IMR-90 (cell line): ENCODE results near the gene RASSF10. TPM values are rescaled to one million over a fixed set of nuclear protein-coding genes. Genes with fewer than 3 reads are reported as not detected.

Source experiments
- ATAC-seq: fragments of 200-7000 bp; cut with Tn5 transposase; 2 replicates; pipeline ENCODE4 v1.9.1; 2020; ENCODE audit warnings: low read depth, mild to moderate bottlenecking, moderate library complexity
- BruUV-seq: library from RNA; stranded (reverse); fragments of 400-500 nt; replicated peaks from 2 replicates; lab custom pipeline; 2021; lab: Mats Ljungman, UMichigan
- CTCF ChIA-PET: fragments of 300-600 bp; formaldehyde crosslinking; extraction: SDS; loops from one replicate; lab custom pipeline; 2021; ENCODE audit warnings: antibody characterized with exemption; lab: Yijun Ruan, JAX
- POLR2A ChIA-PET: fragments of 300-600 bp; sonication (Branson Sonifier 250); formaldehyde crosslinking; loops from one replicate; lab custom pipeline; 2022; ENCODE audit warnings: antibody characterized with exemption; ENCODE audit not compliant: unreplicated experiment; lab: Charles Lee
- DNase-seq: peaks from one replicate; pipeline ENCODE4 v3.0.0; 2013
- H2AFZ ChIP-seq: replicated peaks from 2 replicates; pipeline ENCODE3; 2013; ENCODE audit warnings: low read length, mild to moderate bottlenecking; ENCODE audit not compliant: poor library complexity
- H2AK5ac ChIP-seq: 2 replicates; pipeline ENCODE4 v1.6.1; 2013; ENCODE audit warnings: low read depth, low read length, inconsistent platforms
- H2AK9ac ChIP-seq: replicated peaks from 2 replicates; pipeline ENCODE3; 2013; ENCODE audit warnings: mild to moderate bottlenecking, low read depth, low read length, moderate library complexity; ENCODE audit not compliant: poor library complexity
- H2BK120ac ChIP-seq: 2 replicates; pipeline ENCODE4 v1.6.1; 2013; ENCODE audit warnings: low read depth, low read length, inconsistent platforms
- H2BK15ac ChIP-seq: 3 replicates; pipeline ENCODE4 v1.6.1; 2013; ENCODE audit warnings: low read depth, low read length, inconsistent platforms
- H2BK20ac ChIP-seq: 2 replicates; pipeline ENCODE4 v1.6.1; 2013; ENCODE audit warnings: low read depth, mild to moderate bottlenecking, inconsistent platforms, low read length, moderate library complexity
- H2BK5ac ChIP-seq: 2 replicates; pipeline ENCODE4 v1.6.1; 2013; ENCODE audit warnings: mild to moderate bottlenecking, low read depth, low read length, inconsistent platforms; ENCODE audit not compliant: poor library complexity, severe bottlenecking
- H3K14ac ChIP-seq: replicated peaks from 2 replicates; pipeline ENCODE4 v1.6.1; 2013; ENCODE audit warnings: low read depth, low read length, inconsistent platforms
- H3K18ac ChIP-seq: 2 replicates; pipeline ENCODE4 v1.6.1; 2013; ENCODE audit warnings: low read depth, low read length, control low read depth
- H3K23ac ChIP-seq: 2 replicates; pipeline ENCODE4 v1.6.1; 2013; ENCODE audit warnings: low read depth, low read length, inconsistent platforms
- H3K27ac ChIP-seq: 2 replicates; pipeline ENCODE4 v1.5.1; 2013; ENCODE audit warnings: mild to moderate bottlenecking, control low read depth, low read length; ENCODE audit not compliant: insufficient read depth
- H3K27me3 ChIP-seq: 2 replicates; pipeline ENCODE4 v1.6.1; 2013; ENCODE audit warnings: low read length; ENCODE audit not compliant: control insufficient read depth, insufficient read depth
- H3K36me3 ChIP-seq: 2 replicates; pipeline ENCODE4 v1.6.1; 2013; ENCODE audit warnings: low read length, mixed read lengths; ENCODE audit not compliant: control insufficient read depth, insufficient read depth
- H3K4ac ChIP-seq: 2 replicates; pipeline ENCODE4 v1.6.1; 2013; ENCODE audit warnings: low read depth, low read length, inconsistent platforms
- H3K4me1 ChIP-seq: 2 replicates; pipeline ENCODE4 v1.6.1; 2013; ENCODE audit warnings: low read length, mixed read lengths; ENCODE audit not compliant: control insufficient read depth, insufficient read depth
- H3K4me2 ChIP-seq: 2 replicates; pipeline ENCODE4 v1.6.1; 2013; ENCODE audit warnings: low read depth, mild to moderate bottlenecking, control low read depth, low read length, moderate library complexity
- H3K4me3 ChIP-seq: 2 replicates; pipeline ENCODE4 v1.5.1; 2013; ENCODE audit warnings: low read depth, mild to moderate bottlenecking, control low read depth, low read length, moderate library complexity; ENCODE audit not compliant: insufficient read depth
- H3K56ac ChIP-seq: 2 replicates; pipeline ENCODE4 v1.6.1; 2013; ENCODE audit warnings: low read length, inconsistent platforms; ENCODE audit not compliant: insufficient read depth; ENCODE audit errors: extremely low read depth
- H3K79me1 ChIP-seq, 2 experiments: 2 replicates each; pipeline ENCODE4 v1.6.1; 2013; ENCODE audit warnings: low read length in 2 of 2, inconsistent platforms in 1 of 2, low read depth in 1 of 2
- H3K9ac ChIP-seq: 2 replicates; pipeline ENCODE4 v1.6.1; 2013; ENCODE audit warnings: low read depth, low read length, control low read depth
- H3K9me1 ChIP-seq: 2 replicates; pipeline ENCODE4 v1.6.1; 2013; ENCODE audit warnings: low read length, inconsistent platforms; ENCODE audit not compliant: insufficient read depth
- H3K9me3 ChIP-seq: 2 replicates; pipeline ENCODE4 v1.6.1; 2013; ENCODE audit warnings: low read length; ENCODE audit not compliant: control insufficient read depth, insufficient read depth
- H4K20me1 ChIP-seq: 2 replicates; pipeline ENCODE4 v1.6.1; 2013; ENCODE audit warnings: low read length, inconsistent platforms; ENCODE audit not compliant: insufficient read depth
- H4K5ac ChIP-seq: 2 replicates; pipeline ENCODE4 v1.6.1; 2013; ENCODE audit warnings: mild to moderate bottlenecking, low read depth, low read length, control low read depth
- H4K8ac ChIP-seq, 2 experiments: 2 replicates each; pipeline ENCODE4 v1.6.1; 2013; ENCODE audit warnings: low read depth in 2 of 2, low read length in 2 of 2, control low read depth in 1 of 2, inconsistent platforms in 1 of 2
- H4K91ac ChIP-seq: 2 replicates; pipeline ENCODE4 v1.6.1; 2013; ENCODE audit warnings: low read depth, low read length, inconsistent platforms; ENCODE audit not compliant: insufficient read depth
- BHLHE40 ChIP-seq: fragments of 150-350 bp; IDR thresholded peaks from 2 replicates; pipeline ENCODE4 v1.6.1; 2016; ENCODE audit warnings: mild to moderate bottlenecking, low read depth, low read length
- CEBPB ChIP-seq: IDR thresholded peaks from 2 replicates; pipeline ENCODE4 v1.6.1; 2012; ENCODE audit warnings: low read depth, low read length, improper control_type of control experiment
- CHD1 ChIP-seq: IDR thresholded peaks from 2 replicates; pipeline ENCODE4 v1.6.1; 2012; ENCODE audit warnings: low read depth, low read length, improper control_type of control experiment
- FOS ChIP-seq: fragments of 150-350 bp; IDR thresholded peaks from 2 replicates; pipeline ENCODE4 v1.6.1; 2016; ENCODE audit warnings: low read depth, low read length
- MAFK ChIP-seq: IDR thresholded peaks from 2 replicates; pipeline ENCODE4 v1.6.1; 2012; ENCODE audit warnings: low read depth, low read length, improper control_type of control experiment
- MAZ ChIP-seq: IDR thresholded peaks from 2 replicates; pipeline ENCODE4 v1.6.1; 2012; ENCODE audit warnings: low read depth, mild to moderate bottlenecking, low read length, improper control_type of control experiment, moderate library complexity, borderline replicate concordance
- MXI1 ChIP-seq: IDR thresholded peaks from 2 replicates; pipeline ENCODE4 v1.6.1; 2012; ENCODE audit warnings: low read depth, mild to moderate bottlenecking, low read length, moderate library complexity, borderline replicate concordance
- NFE2L2 ChIP-seq: fragments of 150-350 bp; IDR thresholded peaks from 2 replicates; pipeline ENCODE4 v1.6.1; 2016; ENCODE audit warnings: low read depth, mild to moderate bottlenecking, low read length
- POLR2A ChIP-seq: IDR thresholded peaks from 2 replicates; pipeline ENCODE4 v1.6.1; 2012; ENCODE audit warnings: mild to moderate bottlenecking, low read depth, low read length
- RAD21 ChIP-seq: IDR thresholded peaks from 2 replicates; pipeline ENCODE4 v1.6.1; 2012; ENCODE audit warnings: low read length, improper control_type of control experiment
- RCOR1 ChIP-seq: IDR thresholded peaks from 2 replicates; pipeline ENCODE4 v1.6.1; 2012; ENCODE audit warnings: mild to moderate bottlenecking, low read length, improper control_type of control experiment; ENCODE audit not compliant: insufficient replicate concordance
- RFX5 ChIP-seq: IDR thresholded peaks from 2 replicates; pipeline ENCODE4 v1.8.0; 2012; ENCODE audit warnings: low read depth, mild to moderate bottlenecking, low read length, moderate library complexity
- SMC3 ChIP-seq: fragments of 150-350 bp; IDR thresholded peaks from 2 replicates; pipeline ENCODE4 v1.6.1; 2016; ENCODE audit warnings: low read depth, mild to moderate bottlenecking, antibody characterized with exemption, low read length, moderate library complexity
- WGBS, 2 experiments: methylation state at CpG; one replicate each; pipeline versions ENCODE4 v1.1.5 to v1.1.7; 2013; ENCODE audit warnings: missing lambda C conversion rate in 2 of 2; ENCODE audit not compliant: insufficient read length in 1 of 2; ENCODE audit errors: extremely low coverage in 2 of 2; 5-methylcytosine and 5-hydroxymethylcytosine counted together
- dilution Hi-C: fragments of 300-500 bp; cut with HindIII; formaldehyde crosslinking; loops from one replicate; pipeline ENCODE4 v1.14.3; 2018; ENCODE audit warnings: low sequenced_read_pairs; ENCODE audit not compliant: unreplicated experiment
- in situ Hi-C: fragments of 300-500 bp; cut with MboI; formaldehyde crosslinking; loops from 3 replicates; pipeline ENCODE4 v1.14.3; 2019; ENCODE audit warnings: low sequenced_read_pairs, inconsistent platforms, mixed read lengths
- intact Hi-C: fragments of 100-400 bp; cut with micrococcal nuclease; formaldehyde crosslinking; loops from 2 replicates; pipeline ENCODE4 v1.10.0; 2022
- polyA plus RNA-seq, 3 experiments: library from polyadenylated mRNA; depleted of rRNA; stranded (reverse); fragments of >200 nt; gene quantifications; 2 replicates each; pipeline ENCODE4 v1.2.3, GENCODE V29; 2012; ENCODE audit warnings: low replicate concordance in 1 of 3
- total RNA-seq: library from RNA; depleted of rRNA; stranded (reverse); fragments of >200 nt; gene quantifications from 2 replicates; pipeline ENCODE4 v1.2.3, GENCODE V29; 2012
- TF ChIP-seq, protein P1 (sequence below): fragments of 150-350 bp; IDR thresholded peaks from 2 replicates; pipeline ENCODE4 v1.6.1; 2016; ENCODE audit warnings: low read depth, mild to moderate bottlenecking, low read length, moderate library complexity, borderline replicate concordance
- TF ChIP-seq, protein P2 (sequence below): conservative IDR thresholded peaks from 2 replicates; pipeline ENCODE4 v1.5.1; 2012; ENCODE audit warnings: mild to moderate bottlenecking, low read depth, low read length, improper control_type of control experiment
- TF ChIP-seq, protein P3 (sequence below): fragments of 150-350 bp; IDR thresholded peaks from 2 replicates; pipeline ENCODE4 v1.6.1; 2017; ENCODE audit warnings: mild to moderate bottlenecking, antibody characterized with exemption, low read length, low read depth

The RASSF10 gene
- total and polyA plus RNA-seq, 2 of the 4 experiments (the other 2 are of a cell fraction): not detected

DNA sequence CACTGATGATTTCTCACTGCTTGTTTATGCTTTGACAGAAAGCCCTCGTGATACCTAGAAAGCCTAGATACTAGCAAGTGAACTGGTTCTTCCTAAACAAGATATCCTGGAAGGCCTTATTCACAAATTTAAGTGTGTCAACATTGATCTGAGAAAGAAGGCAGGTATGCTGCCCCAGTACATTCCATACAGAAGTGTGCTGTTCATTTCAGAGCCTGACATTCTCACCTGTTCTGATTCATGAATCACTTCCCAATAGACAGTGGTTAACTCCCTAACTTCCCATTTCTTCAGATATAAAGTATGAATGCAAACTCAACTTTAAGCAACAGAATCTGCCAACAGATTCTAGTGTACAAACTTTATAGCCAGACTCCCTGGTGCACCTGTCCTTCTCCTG lies 15.5 kb upstream of the RASSF10 start:
- no peak overlapping the region for H3K9ac ChIP-seq
- no peaks in the 10 kb centered on the region for H3K9me1 ChIP-seq
- no peak overlapping the region for H3K4ac ChIP-seq
- no peak overlapping the region for H3K56ac ChIP-seq
- intact Hi-C loops: no loop called here
- no peak overlapping the region for H2AFZ ChIP-seq
- dilution Hi-C loops: no loop called here
- no peak overlapping the region for H2BK120ac ChIP-seq
- no CpG with 5 or more reads among the region's 1 CpG for WGBS, 2 experiments
- CTCF ChIA-PET: no interaction called here
- H2AK5ac ChIP-seq: no peak overlapping the region
- no peak overlapping the region for H2BK20ac ChIP-seq
- no peak overlapping the region for H3K23ac ChIP-seq
- no peak overlapping the region for H3K27ac ChIP-seq
- no peak overlapping the region for H3K4me3 ChIP-seq
- H4K20me1 ChIP-seq: no peaks in the 10 kb centered on the region
- no peak overlapping the region for H2BK15ac ChIP-seq
- no peaks in the 10 kb centered on the region for H3K4me1 ChIP-seq
- POLR2A ChIA-PET: no interaction called here
- no peak for DNase-seq
- no peak overlapping the region for H2BK5ac ChIP-seq
- no peak overlapping the region for H4K91ac ChIP-seq
- in situ Hi-C loops: no loop called here
- H4K5ac ChIP-seq: no peak overlapping the region
- H4K8ac ChIP-seq: no peak overlapping the region
- H3K36me3 ChIP-seq: no peaks in the 10 kb centered on the region
- BruUV-seq: no TSS peak
- ATAC-seq: no peak
- H3K4me2 ChIP-seq: no peak overlapping the region
- H3K9me3 ChIP-seq: 0 out of 2 replicates have a peak, but pooled peaks cover 2% of the 10 kb centered on the region
- H2AK9ac ChIP-seq: no peak overlapping the region
- no peaks in the 10 kb centered on the region for H3K79me1 ChIP-seq
- no peak overlapping the region for H3K18ac ChIP-seq
- TF ChIP-seq POLR2A (no peak), SMC3 (no peak), RCOR1 (no peak), CHD1 (no peak), RFX5 (no peak), RAD21 (no peak), CEBPB (no peak), NFE2L2 (no peak), MAZ (no peak), FOS (no peak), MXI1 (no peak), BHLHE40 (no peak), MAFK (no peak)
- TF ChIP-seq, protein P1, sequence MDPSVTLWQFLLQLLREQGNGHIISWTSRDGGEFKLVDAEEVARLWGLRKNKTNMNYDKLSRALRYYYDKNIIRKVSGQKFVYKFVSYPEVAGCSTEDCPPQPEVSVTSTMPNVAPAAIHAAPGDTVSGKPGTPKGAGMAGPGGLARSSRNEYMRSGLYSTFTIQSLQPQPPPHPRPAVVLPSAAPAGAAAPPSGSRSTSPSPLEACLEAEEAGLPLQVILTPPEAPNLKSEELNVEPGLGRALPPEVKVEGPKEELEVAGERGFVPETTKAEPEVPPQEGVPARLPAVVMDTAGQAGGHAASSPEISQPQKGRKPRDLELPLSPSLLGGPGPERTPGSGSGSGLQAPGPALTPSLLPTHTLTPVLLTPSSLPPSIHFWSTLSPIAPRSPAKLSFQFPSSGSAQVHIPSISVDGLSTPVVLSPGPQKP: no peak
- TF ChIP-seq, protein P2, sequence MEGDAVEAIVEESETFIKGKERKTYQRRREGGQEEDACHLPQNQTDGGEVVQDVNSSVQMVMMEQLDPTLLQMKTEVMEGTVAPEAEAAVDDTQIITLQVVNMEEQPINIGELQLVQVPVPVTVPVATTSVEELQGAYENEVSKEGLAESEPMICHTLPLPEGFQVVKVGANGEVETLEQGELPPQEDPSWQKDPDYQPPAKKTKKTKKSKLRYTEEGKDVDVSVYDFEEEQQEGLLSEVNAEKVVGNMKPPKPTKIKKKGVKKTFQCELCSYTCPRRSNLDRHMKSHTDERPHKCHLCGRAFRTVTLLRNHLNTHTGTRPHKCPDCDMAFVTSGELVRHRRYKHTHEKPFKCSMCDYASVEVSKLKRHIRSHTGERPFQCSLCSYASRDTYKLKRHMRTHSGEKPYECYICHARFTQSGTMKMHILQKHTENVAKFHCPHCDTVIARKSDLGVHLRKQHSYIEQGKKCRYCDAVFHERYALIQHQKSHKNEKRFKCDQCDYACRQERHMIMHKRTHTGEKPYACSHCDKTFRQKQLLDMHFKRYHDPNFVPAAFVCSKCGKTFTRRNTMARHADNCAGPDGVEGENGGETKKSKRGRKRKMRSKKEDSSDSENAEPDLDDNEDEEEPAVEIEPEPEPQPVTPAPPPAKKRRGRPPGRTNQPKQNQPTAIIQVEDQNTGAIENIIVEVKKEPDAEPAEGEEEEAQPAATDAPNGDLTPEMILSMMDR: no peak
- TF ChIP-seq, protein P3, sequence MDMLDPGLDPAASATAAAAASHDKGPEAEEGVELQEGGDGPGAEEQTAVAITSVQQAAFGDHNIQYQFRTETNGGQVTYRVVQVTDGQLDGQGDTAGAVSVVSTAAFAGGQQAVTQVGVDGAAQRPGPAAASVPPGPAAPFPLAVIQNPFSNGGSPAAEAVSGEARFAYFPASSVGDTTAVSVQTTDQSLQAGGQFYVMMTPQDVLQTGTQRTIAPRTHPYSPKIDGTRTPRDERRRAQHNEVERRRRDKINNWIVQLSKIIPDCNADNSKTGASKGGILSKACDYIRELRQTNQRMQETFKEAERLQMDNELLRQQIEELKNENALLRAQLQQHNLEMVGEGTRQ: no peak
- peaks cover 27% of the 10 kb centered on the region for H3K27me3 ChIP-seq
- H3K14ac ChIP-seq: no peak overlapping the region
